ENCODE data around the gene HOXB7.

GRCh38 chr17:48609759-48610281 is 997 bp downstream of the HOXB7 start:
- TF ChIP-seq CTCF (IDR thresholded peaks at IDR 0.05 in 2 of 3, conservative IDR thresholded peaks at IDR 0.05 in 1 of 3; ENCODE audit: control insufficient read depth in 2 of 3, extremely low read depth in 1 of 3, insufficient read depth in 1 of 3, low read depth in 3 of 3, low read length in 3 of 3) (no peak), SMC3 (IDR thresholded peaks at IDR 0.05; ENCODE audit: borderline replicate concordance, low read length) (no peak), POLR2A (IDR thresholded peaks at IDR 0.05; ENCODE audit: low read depth, low read length) (no peak), ZNF687 (IDR thresholded peaks at IDR 0.05) (no peak), POLR2AphosphoS2 (IDR thresholded peaks at IDR 0.05; ENCODE audit: low read depth, low read length) (no peak), SRF (IDR thresholded peaks at IDR 0.05; ENCODE audit: low read depth in 2 of 2, low read length in 2 of 2) (no peak), ATF7 (IDR thresholded peaks at IDR 0.05; ENCODE audit: low read depth) (no peak), JUNB (IDR thresholded peaks at IDR 0.05) (no peak), ZNF274 (IDR thresholded peaks at IDR 0.05; ENCODE audit: insufficient read depth, insufficient read length) (no peak), USF1 (IDR thresholded peaks at IDR 0.05; ENCODE audit: borderline replicate concordance, extremely low read length, insufficient read depth, low read depth, low read length) (no peak), ZBTB11 (CRISPR knock-in tag; IDR thresholded peaks at IDR 0.05) (no peak), YY1 (IDR thresholded peaks at IDR 0.05; ENCODE audit: low read depth, low read length) (no peak)

Data from GM12878 (cell line).